IMR-90 (cell line): Measurements from ENCODE around the gene MAB21L4. TPM values are rescaled to one million over a fixed set of nuclear protein-coding genes. Genes with fewer than 3 reads are reported as not detected.

ENCODE experiments used
- ATAC-seq: fragments of 200-7000 bp; cut with Tn5 transposase; 2 replicates; pipeline ENCODE4 v1.9.1; 2020; ENCODE audit warnings: low read depth, mild to moderate bottlenecking, moderate library complexity
- BruUV-seq: library from RNA; stranded (reverse); fragments of 400-500 nt; replicated peaks from 2 replicates; lab custom pipeline; 2021; lab: Mats Ljungman, UMichigan
- CTCF ChIA-PET: fragments of 300-600 bp; formaldehyde crosslinking; extraction: SDS; loops from one replicate; lab custom pipeline; 2021; ENCODE audit warnings: antibody characterized with exemption; lab: Yijun Ruan, JAX
- POLR2A ChIA-PET: fragments of 300-600 bp; sonication (Branson Sonifier 250); formaldehyde crosslinking; loops from one replicate; lab custom pipeline; 2022; ENCODE audit warnings: antibody characterized with exemption; ENCODE audit not compliant: unreplicated experiment; lab: Charles Lee
- DNase-seq: peaks from one replicate; pipeline ENCODE4 v3.0.0; 2013
- H2AFZ ChIP-seq: replicated peaks from 2 replicates; pipeline ENCODE3; 2013; ENCODE audit warnings: low read length, mild to moderate bottlenecking; ENCODE audit not compliant: poor library complexity
- H2AK5ac ChIP-seq: 2 replicates; pipeline ENCODE4 v1.6.1; 2013; ENCODE audit warnings: low read depth, low read length, inconsistent platforms
- H2AK9ac ChIP-seq: replicated peaks from 2 replicates; pipeline ENCODE3; 2013; ENCODE audit warnings: mild to moderate bottlenecking, low read depth, low read length, moderate library complexity; ENCODE audit not compliant: poor library complexity
- H2BK120ac ChIP-seq: 2 replicates; pipeline ENCODE4 v1.6.1; 2013; ENCODE audit warnings: low read depth, low read length, inconsistent platforms
- H2BK15ac ChIP-seq: 3 replicates; pipeline ENCODE4 v1.6.1; 2013; ENCODE audit warnings: low read depth, low read length, inconsistent platforms
- H2BK20ac ChIP-seq: 2 replicates; pipeline ENCODE4 v1.6.1; 2013; ENCODE audit warnings: low read depth, mild to moderate bottlenecking, inconsistent platforms, low read length, moderate library complexity
- H2BK5ac ChIP-seq: 2 replicates; pipeline ENCODE4 v1.6.1; 2013; ENCODE audit warnings: mild to moderate bottlenecking, low read depth, low read length, inconsistent platforms; ENCODE audit not compliant: poor library complexity, severe bottlenecking
- H3K14ac ChIP-seq: replicated peaks from 2 replicates; pipeline ENCODE4 v1.6.1; 2013; ENCODE audit warnings: low read depth, low read length, inconsistent platforms
- H3K18ac ChIP-seq: 2 replicates; pipeline ENCODE4 v1.6.1; 2013; ENCODE audit warnings: low read depth, low read length, control low read depth
- H3K23ac ChIP-seq: 2 replicates; pipeline ENCODE4 v1.6.1; 2013; ENCODE audit warnings: low read depth, low read length, inconsistent platforms
- H3K27ac ChIP-seq: 2 replicates; pipeline ENCODE4 v1.5.1; 2013; ENCODE audit warnings: mild to moderate bottlenecking, control low read depth, low read length; ENCODE audit not compliant: insufficient read depth
- H3K27me3 ChIP-seq: 2 replicates; pipeline ENCODE4 v1.6.1; 2013; ENCODE audit warnings: low read length; ENCODE audit not compliant: control insufficient read depth, insufficient read depth
- H3K36me3 ChIP-seq: 2 replicates; pipeline ENCODE4 v1.6.1; 2013; ENCODE audit warnings: low read length, mixed read lengths; ENCODE audit not compliant: control insufficient read depth, insufficient read depth
- H3K4ac ChIP-seq: 2 replicates; pipeline ENCODE4 v1.6.1; 2013; ENCODE audit warnings: low read depth, low read length, inconsistent platforms
- H3K4me1 ChIP-seq: 2 replicates; pipeline ENCODE4 v1.6.1; 2013; ENCODE audit warnings: low read length, mixed read lengths; ENCODE audit not compliant: control insufficient read depth, insufficient read depth
- H3K4me2 ChIP-seq: 2 replicates; pipeline ENCODE4 v1.6.1; 2013; ENCODE audit warnings: low read depth, mild to moderate bottlenecking, control low read depth, low read length, moderate library complexity
- H3K4me3 ChIP-seq: 2 replicates; pipeline ENCODE4 v1.5.1; 2013; ENCODE audit warnings: low read depth, mild to moderate bottlenecking, control low read depth, low read length, moderate library complexity; ENCODE audit not compliant: insufficient read depth
- H3K56ac ChIP-seq: 2 replicates; pipeline ENCODE4 v1.6.1; 2013; ENCODE audit warnings: low read length, inconsistent platforms; ENCODE audit not compliant: insufficient read depth; ENCODE audit errors: extremely low read depth
- H3K79me1 ChIP-seq, 2 experiments: 2 replicates each; pipeline ENCODE4 v1.6.1; 2013; ENCODE audit warnings: low read length in 2 of 2, inconsistent platforms in 1 of 2, low read depth in 1 of 2
- H3K9ac ChIP-seq: 2 replicates; pipeline ENCODE4 v1.6.1; 2013; ENCODE audit warnings: low read depth, low read length, control low read depth
- H3K9me1 ChIP-seq: 2 replicates; pipeline ENCODE4 v1.6.1; 2013; ENCODE audit warnings: low read length, inconsistent platforms; ENCODE audit not compliant: insufficient read depth
- H3K9me3 ChIP-seq: 2 replicates; pipeline ENCODE4 v1.6.1; 2013; ENCODE audit warnings: low read length; ENCODE audit not compliant: control insufficient read depth, insufficient read depth
- H4K20me1 ChIP-seq: 2 replicates; pipeline ENCODE4 v1.6.1; 2013; ENCODE audit warnings: low read length, inconsistent platforms; ENCODE audit not compliant: insufficient read depth
- H4K5ac ChIP-seq: 2 replicates; pipeline ENCODE4 v1.6.1; 2013; ENCODE audit warnings: mild to moderate bottlenecking, low read depth, low read length, control low read depth
- H4K8ac ChIP-seq, 2 experiments: 2 replicates each; pipeline ENCODE4 v1.6.1; 2013; ENCODE audit warnings: low read depth in 2 of 2, low read length in 2 of 2, control low read depth in 1 of 2, inconsistent platforms in 1 of 2
- H4K91ac ChIP-seq: 2 replicates; pipeline ENCODE4 v1.6.1; 2013; ENCODE audit warnings: low read depth, low read length, inconsistent platforms; ENCODE audit not compliant: insufficient read depth
- BHLHE40 ChIP-seq: fragments of 150-350 bp; IDR thresholded peaks from 2 replicates; pipeline ENCODE4 v1.6.1; 2016; ENCODE audit warnings: mild to moderate bottlenecking, low read depth, low read length
- MAZ ChIP-seq: IDR thresholded peaks from 2 replicates; pipeline ENCODE4 v1.6.1; 2012; ENCODE audit warnings: low read depth, mild to moderate bottlenecking, low read length, improper control_type of control experiment, moderate library complexity, borderline replicate concordance
- MXI1 ChIP-seq: IDR thresholded peaks from 2 replicates; pipeline ENCODE4 v1.6.1; 2012; ENCODE audit warnings: low read depth, mild to moderate bottlenecking, low read length, moderate library complexity, borderline replicate concordance
- NFE2L2 ChIP-seq: fragments of 150-350 bp; IDR thresholded peaks from 2 replicates; pipeline ENCODE4 v1.6.1; 2016; ENCODE audit warnings: low read depth, mild to moderate bottlenecking, low read length
- POLR2A ChIP-seq: IDR thresholded peaks from 2 replicates; pipeline ENCODE4 v1.6.1; 2012; ENCODE audit warnings: mild to moderate bottlenecking, low read depth, low read length
- RFX5 ChIP-seq: IDR thresholded peaks from 2 replicates; pipeline ENCODE4 v1.8.0; 2012; ENCODE audit warnings: low read depth, mild to moderate bottlenecking, low read length, moderate library complexity
- WGBS, 2 experiments: methylation state at CpG; one replicate each; pipeline versions ENCODE4 v1.1.5 to v1.1.7; 2013; ENCODE audit warnings: missing lambda C conversion rate in 2 of 2; ENCODE audit not compliant: insufficient read length in 1 of 2; ENCODE audit errors: extremely low coverage in 2 of 2; 5-methylcytosine and 5-hydroxymethylcytosine counted together
- dilution Hi-C: fragments of 300-500 bp; cut with HindIII; formaldehyde crosslinking; loops from one replicate; pipeline ENCODE4 v1.14.3; 2018; ENCODE audit warnings: low sequenced_read_pairs; ENCODE audit not compliant: unreplicated experiment
- in situ Hi-C: fragments of 300-500 bp; cut with MboI; formaldehyde crosslinking; loops from 3 replicates; pipeline ENCODE4 v1.14.3; 2019; ENCODE audit warnings: low sequenced_read_pairs, inconsistent platforms, mixed read lengths
- intact Hi-C: fragments of 100-400 bp; cut with micrococcal nuclease; formaldehyde crosslinking; loops from 2 replicates; pipeline ENCODE4 v1.10.0; 2022
- polyA plus RNA-seq, 3 experiments: library from polyadenylated mRNA; depleted of rRNA; stranded (reverse); fragments of >200 nt; gene quantifications; 2 replicates each; pipeline ENCODE4 v1.2.3, GENCODE V29; 2012; ENCODE audit warnings: low replicate concordance in 1 of 3
- total RNA-seq: library from RNA; depleted of rRNA; stranded (reverse); fragments of >200 nt; gene quantifications from 2 replicates; pipeline ENCODE4 v1.2.3, GENCODE V29; 2012

Gene MAB21L4
- total and polyA plus RNA-seq, 2 of the 4 experiments (the other 2 are of a cell fraction): not detected

- WGBS, 2 experiments: 90% methylated on average over 25 of the region's 37 CpGs; no CpG with 5 or more reads in 1 of the 2 experiments
- Histone ChIP-seq H2AFZ (no peak overlapping the region), H2AK5ac (no peak overlapping the region), H3K9ac (no peak overlapping the region), H3K79me1 (no peaks in the 10 kb centered on the region), H3K14ac (no peak overlapping the region), H3K36me3 (no peaks in the 10 kb centered on the region), H2BK20ac (no peak overlapping the region), H3K18ac (no peak overlapping the region), H4K20me1 (no peaks in the 10 kb centered on the region), H3K4me1 (no peaks in the 10 kb centered on the region; the same call in 1 of the 2 replicates), H3K9me3 (no peaks in the 10 kb centered on the region), H4K5ac (no peak overlapping the region), H3K4me3 (no peak overlapping the region), H3K27me3 (peaks cover 4% of the 10 kb centered on the region; the same call in 1 of the 2 replicates), H3K4ac (no peak overlapping the region), H2BK120ac (no peak overlapping the region), H3K9me1 (no peaks in the 10 kb centered on the region), H3K23ac (no peak overlapping the region), H2BK15ac (no peak overlapping the region), H3K27ac (no peak overlapping the region), H3K56ac (no peak overlapping the region), H4K8ac (no peak overlapping the region), H4K91ac (no peak overlapping the region), H2AK9ac (no peak overlapping the region), H3K4me2 (no peak overlapping the region), H2BK5ac (no peak overlapping the region)
- intact Hi-C loops (no loop called here), dilution Hi-C loops (no loop called here), in situ Hi-C loops (no loop called here)
- no peak for TF ChIP-seq NFE2L2
- TF ChIP-seq POLR2A: no peak
- no peak for TF ChIP-seq RFX5
- TF ChIP-seq MAZ: no peak
- no peak for TF ChIP-seq MXI1
- TF ChIP-seq BHLHE40: no peak
- no TSS peak for BruUV-seq
- CTCF ChIA-PET: no interaction called here
- no peak for DNase-seq
- no peak for ATAC-seq
- POLR2A ChIA-PET: no interaction called here
These were observed 7.6 kb downstream of the MAB21L4 start for GRCh38 chr2:240888130-240888889.
